ENCODE data around the gene SIRT6.
"Not testable (repeated sequence)": the region's sequence is repeated elsewhere in the genome, so short reads cannot be mapped to it uniquely, and the experiment has no call there.

The SIRT6 gene

DNA sequence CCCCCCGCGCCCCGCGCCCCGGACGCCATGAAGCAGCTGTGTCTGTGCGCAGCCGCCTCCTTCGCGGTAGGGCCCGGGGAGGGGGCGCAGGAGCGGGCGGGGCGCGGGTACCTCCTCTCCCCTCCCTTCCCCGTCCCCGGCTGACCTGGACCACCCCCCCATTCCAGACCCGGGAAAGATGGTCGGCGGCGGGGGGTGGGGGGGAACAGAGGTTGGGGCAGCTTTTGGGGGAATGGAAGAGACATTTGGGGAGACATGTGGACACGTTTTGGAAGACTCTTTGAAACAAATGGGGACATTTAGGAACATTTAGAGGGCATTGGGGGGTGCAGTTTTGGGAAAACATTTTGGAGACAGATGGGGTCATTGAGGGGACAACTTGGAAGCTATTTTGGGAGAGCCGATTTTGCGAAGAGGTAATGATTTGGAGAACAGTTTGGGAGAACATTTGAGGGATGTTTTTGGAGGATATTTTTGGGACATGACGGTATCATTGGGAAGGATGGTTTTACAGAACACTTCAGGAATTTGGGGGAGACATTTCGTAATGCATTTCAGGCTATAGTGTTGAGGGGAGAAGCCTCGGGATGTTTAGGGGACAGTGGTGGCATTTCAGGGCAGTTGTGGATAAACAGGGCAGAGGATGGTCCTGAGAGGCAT is 16.2 kb upstream of the SIRT6 start:
- no peak for DNase-seq

DNA sequence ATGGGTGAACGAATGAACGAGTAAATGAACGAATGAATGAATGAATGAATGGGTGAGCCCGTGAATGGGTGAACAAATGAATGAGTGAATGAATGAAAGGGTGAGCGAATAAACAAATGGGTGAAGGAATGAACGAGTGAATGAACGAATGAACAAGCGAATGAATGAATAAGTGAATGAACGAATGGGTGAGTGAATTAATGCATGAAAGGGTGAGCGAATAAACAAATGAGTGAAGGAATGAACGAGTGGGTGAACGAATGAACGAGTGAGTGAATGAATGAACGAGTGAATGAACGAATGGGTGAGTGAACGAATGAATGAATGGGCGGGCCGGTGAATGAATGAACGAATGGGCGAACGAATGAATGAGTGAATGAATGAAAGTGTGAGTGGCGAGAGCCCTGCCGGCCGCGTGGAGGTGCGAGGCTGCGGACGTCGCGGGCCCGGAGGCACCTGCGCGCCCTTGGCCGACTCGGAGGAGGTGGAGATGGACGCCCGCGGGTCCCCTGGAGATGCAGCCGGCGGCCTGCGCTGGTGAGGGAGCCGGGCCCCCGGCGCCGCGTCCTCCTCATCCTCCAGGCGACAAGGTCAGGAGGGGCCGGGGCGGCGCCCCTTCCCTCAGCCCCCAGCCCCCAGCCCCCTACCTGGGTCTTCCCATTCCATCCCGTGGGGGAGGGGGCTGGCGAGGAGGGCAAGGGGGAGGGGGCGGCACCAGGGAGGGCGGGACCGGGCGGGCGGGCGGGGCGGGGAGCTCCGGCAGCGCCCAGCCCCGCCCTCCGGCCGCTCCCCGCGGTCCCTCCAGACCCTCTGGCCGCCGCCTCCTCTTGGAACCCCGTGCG is 15.5 kb upstream of the SIRT6 start:
- DNase-seq = no peak

DNA sequence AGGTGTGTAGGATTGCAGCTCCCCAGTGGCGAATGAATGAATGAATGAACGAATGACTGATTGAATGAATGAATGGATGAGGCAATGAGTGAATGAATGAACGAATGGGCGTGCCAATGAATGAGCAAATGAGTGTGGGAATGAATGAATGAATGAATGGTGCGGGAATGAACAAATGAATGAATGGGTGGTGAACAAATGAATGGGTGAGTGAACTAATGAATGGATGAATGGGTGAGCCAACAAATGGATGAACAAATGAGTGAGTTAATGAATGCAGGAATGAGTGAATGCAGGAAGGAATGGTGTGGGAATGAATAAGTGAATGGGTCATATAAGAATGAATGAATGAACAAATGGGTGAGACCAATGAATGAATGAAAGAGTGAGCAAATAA is 14.9 kb upstream of the SIRT6 start:
- DNase-seq = no peak

DNA sequence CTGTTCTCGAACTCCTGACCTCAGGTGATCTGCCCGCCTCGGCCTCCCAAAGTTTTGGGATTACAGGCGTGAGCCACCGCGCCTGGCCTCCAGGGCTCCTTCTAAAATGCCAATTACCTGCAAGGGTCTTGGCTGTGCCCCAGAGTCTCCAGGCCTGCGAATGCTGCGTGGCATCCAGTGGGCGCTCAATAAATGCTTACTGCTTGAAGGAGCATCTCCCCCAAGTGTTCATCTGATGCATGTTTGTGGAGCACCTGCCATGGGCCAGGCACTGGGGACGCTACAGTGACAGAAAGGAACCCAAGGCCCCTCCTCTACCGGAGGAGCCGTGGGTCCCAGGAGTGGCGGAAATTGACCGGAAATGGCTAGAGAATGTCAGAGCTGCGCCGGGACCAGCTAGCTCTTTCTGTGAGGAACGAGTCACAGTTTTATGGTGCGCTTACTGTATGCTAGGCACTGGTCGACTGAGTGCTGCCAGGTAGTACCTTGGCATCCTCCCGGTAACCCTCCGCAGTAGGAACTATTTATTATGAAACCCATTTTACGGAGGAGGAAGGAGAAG is 14.3 kb upstream of the SIRT6 start:
- no peak for DNase-seq

DNA sequence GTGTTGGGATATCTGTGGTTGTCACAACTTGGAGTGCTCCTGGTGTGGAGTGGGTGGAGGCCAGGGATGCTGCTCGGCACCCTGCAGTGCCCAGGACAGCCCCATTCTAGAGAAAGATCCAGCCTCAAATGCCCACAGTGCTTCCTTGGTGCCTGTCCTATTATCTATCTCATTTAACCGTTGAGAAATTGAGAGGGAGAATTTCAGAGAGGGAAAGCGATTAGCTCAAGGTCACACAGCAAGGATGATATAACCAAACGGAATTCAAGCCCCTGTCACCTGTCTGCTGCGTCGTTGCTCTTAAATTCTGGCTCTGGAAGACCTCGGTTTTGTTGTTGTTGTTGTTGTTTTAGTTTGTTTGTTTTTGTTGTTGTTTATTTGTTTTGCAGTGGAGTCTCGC is 13.6 kb upstream of the SIRT6 start:
- no peak for DNase-seq

DNA sequence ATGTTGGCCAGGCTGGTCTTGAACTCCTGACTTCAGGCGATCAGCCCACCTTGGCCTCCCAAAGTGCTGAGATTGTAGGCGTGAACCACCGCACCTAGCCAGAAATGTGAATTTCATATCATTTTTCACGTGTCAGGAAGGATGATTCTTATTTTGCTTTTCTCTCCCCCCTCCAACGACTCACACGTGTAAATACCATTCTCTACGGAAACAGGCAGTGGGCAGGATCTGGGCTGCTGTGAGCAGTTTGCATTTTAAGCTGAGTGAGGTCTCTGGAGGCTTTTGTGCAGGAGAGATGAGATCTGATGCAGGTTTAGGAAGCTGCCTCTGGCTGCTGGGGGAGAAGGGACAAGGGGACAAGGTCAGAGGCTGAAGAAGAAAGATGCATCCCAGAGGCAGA is 12.0 kb upstream of the SIRT6 start:
- no peak for DNase-seq

DNA sequence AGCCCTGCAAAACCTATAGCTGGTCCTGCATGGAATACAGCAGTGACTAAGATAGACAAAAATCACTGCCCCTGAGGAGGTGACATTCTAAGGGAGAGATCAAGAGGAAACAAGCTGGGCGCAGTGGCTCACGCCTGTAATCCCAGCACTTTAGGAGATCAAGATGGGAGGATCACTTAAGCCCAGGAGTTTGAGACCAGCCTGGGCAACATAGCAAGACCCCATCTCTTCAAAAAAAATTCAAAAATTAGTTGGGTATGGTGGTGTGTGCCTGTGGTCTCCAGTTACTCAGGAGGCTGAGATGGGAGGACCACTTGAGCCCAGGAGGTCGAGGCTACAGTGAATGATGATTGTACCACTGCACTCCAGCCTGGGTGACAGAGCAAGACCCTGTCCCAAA is 10.2 kb upstream of the SIRT6 start:
- DNase-seq = not testable (repeated sequence)

DNA sequence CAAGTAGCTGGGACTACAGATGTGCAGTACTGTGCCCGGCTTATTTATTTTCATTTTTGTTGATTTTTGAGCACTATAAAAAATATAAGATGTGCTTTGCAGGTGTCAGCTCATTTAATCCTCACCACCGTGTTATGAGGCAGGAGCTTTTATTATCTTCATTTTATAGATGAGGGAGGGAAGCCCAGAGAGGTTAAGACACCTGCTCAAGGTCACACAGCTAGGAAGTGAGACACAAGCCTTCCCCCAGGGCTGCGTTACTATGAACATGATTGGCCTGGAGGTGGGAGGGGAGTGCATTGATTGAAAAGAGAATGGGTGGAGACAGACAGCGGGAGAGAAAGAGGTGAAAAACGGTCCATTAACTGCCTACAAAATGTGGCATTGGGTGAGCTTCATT is 7.3 kb upstream of the SIRT6 start:
- DNase-seq = no peak

DNA sequence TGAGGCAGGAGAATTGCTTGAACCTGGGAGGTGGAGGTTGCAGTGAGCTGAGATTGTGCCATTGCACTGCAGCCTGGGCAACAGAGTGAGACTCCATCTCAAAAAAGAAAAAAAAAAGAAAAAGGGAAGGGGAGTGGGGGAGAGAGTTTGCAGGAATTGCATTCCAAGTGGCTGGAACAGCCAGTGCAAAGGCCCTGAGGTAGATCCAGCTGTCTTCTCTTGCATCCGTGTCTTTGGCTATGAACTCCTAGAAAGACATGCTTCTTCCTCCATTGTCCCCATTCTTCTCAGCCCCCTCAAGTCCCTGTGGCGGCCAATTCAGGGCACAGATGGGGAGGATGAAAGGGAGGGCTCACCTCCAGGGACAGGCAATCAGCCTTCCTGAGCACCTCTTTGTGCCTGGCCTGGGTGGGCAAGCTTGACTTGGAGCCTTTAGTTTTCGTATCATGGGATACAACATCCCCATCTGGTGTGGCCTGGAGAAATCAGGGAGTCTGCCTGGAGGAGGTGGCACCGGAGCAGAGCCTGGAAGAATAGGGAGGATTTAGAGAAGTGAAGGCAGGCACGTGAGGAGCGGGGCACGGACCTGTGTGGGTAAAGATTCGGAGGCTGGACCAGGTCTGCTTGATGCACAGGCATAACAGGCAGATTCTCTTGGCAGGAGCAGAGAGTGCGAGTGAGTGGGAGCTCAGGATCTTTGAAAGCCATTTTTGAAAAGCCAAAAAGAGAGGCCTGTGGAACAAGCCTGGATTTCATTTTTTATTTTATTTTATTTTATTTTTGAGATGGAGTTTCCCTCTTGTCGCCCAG is 5.2 kb upstream of the SIRT6 start:
- DNase-seq = no peak

DNA sequence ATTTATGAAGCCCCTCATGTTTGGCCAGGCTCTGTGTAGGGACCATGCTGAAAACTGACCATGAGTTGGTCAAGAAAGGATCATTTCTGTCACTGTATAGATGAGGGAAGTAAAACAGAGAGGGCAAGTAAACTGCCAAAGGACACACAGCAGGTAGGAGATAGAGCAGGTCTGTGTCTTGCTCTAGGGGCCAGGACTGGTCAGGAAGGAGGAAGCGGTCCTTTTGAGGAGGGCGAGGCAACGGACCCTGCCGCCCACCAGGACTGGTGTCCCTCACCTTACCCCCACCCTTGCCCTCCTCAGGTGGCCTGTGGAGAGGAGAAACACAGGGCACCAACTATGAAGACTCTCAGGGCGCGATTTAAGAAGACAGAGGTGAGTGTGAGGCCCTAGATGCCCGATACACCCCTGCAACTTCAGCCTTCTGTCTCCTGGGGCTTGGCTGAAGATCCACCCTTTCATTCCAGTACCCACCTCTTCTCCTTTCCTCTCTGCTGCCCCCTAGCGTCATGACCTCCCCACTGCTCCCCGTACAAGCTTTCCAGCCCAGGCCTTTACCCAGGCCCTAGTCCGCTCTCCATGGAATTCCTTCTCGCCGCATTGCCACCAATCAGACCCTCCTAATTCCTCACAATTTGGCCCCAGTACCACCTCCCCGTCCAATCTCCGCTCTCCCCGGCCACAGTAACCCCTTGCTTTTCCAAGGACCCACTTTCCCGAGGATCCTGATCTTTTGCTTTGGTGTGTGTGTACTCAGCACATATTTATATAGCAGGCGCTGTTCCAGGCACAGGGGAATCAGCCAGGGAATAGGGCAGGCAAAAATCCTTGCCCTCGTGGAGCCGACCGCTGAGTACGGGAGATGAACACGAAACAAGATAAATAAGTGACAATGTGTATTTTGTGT is 4.0 kb upstream of the SIRT6 start:
- DNase-seq = peak; percentile 62

DNA sequence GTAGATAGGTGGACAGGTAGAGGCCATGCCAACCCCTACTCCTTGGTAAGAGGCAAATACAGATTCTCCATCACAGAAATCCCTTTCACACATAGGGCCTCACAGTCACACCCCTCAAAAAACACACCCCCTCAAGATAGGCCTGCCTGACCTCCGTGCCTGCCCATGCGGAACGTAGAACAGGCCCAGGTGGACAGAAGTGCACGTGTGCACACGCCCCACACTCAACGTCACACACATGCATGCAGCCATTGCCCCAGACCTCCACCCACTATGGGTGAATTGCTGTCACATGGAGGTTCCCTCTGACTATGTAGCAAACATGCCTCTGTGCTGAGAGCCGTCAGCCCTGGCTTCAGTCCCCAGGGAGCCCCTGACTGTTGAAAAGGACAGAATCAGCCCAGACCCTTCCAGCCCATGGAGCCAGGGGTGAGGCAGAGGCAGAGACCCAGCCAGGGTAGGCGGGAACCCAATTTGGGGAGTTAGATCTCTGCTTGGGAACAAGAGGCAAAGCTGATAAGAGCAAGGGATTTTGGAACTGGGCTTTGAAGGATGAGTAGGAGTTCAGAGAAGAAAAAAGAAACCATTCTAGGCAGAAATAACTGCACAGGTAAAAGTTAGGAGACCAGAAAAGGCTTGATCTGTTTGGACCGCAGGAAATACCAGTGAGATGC is 3.2 kb upstream of the SIRT6 start:
- no peak for DNase-seq

DNA sequence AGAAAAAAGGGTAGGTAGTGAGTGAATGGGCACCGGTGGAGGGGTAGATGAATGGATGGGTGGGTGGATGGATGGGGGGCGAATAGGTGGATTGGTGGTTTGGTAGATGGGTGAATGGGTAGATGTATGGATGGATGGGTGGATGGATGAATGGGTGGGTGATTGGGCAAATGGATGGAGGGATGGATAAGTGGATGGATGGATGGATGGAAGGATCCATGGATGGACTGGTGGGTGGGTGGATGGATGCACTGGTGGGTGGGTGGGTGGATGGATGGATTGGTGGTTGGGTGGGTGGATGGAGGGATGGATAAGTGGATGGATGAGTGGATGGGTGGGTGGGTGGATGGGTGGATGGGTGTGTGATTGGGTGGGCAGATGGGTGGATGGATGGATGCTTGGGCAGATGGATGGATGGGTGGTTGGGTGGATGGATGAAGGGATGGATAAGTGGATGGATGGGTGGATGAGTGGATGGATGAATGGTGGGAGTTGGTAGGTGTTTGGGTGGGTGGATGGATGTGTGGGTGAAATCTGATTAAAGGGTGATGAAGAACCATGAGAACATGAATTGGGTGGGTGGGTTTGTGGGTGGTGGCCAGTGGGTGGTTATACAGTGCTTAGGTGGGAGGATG is 2.5 kb upstream of the SIRT6 start:
- DNase-seq = no peak

DNA sequence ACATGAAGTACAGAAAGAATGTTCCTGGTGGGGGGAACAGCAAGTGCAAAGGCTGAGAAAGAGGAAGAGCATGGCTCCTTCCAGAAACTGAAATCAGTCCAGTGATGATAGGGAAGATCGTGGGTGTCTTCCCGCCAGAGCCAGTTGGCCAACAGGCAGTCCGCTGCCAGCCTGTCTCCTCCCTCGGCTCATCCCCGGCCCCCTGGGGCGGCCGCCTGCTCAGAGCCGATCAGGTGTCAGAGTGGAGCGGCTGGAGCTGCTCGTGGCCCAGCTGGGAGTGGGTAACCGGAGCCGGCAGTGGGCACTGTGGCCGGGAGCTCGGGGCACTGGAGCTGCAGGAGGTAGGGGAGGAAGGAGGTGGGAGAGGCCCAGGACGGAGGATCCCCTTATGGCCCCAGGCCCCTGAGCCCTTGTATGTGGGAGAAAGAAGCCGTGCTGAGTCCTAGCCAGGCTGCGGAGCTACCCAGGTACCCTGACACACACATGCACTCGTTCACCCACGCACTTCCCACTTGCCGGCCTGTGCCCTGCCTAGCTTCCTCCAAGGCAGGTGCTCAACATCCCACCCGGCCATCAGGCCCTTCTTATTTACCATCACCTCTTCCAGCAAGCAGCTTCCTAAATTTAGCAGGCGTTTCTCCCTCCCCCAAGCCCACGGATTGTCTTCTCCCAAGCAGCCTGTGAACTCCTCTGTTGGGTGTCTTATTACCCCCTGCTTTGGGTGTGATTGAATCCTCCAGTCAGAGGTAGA is 1.8 kb upstream of the SIRT6 start:
- no peak for DNase-seq

DNA sequence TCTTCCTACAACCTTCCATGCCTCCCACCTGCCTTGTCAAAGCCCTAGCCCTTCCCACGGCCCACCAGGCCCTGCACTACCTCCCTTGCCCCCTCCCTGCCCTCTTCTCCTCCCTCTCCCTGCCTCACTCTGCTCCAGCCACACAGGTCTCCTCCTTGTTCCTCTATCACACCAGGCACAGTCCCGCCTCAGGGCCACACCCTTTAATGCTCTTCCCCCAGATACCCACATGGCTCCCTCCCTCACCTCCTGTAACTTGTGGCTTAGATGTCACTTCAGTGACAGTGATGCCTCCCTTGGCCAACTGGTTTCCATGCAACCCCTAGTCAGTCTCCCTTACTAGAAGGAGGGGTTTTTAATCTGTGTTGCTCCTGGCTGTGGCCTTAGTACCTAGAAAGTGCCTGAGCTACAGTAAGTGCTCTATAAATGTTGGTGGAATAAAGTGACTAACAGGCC is 1.3 kb downstream of the SIRT6 start:
- DNase-seq = no peak

DNA sequence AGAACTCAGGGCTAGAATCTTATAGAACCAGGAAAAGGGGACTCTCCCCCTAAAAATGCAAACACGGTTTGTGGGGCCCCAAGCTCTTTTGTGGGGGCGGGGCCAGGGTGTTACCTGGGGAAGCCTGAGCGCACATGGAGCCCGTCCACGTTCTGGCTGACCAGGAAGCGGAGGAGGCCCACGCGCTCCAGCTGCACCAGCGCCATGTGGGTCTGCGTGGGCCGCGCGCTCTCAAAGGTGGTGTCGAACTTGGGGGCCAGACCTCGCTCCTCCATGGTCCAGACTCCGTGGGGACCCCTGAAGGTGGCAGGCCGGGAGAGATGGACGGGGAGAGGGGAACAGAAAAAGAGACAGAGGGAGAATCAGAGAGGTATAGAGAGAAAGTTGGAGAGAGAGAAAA is 3.4 kb downstream of the SIRT6 start:
- DNase-seq = no peak

DNA sequence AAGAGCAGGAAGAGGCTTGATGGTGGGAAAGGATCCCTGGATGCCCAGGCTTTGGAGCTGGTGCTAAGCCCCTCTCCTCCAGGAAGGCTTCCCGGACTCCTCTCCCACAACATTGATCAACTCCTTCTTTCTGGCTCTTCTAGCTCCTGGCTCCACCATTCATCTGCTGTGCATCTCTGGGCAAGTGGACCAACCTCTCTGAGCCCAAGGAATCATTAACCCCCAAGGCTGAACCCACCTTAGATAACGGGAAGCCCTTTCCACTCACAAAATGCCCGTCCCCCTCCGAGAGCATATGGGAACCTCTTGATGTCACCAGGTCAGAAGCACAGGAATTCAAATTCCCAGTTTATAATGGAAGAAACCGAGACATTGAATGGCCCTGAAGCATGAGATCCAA is 5.2 kb downstream of the SIRT6 start:
- no peak for DNase-seq

DNA sequence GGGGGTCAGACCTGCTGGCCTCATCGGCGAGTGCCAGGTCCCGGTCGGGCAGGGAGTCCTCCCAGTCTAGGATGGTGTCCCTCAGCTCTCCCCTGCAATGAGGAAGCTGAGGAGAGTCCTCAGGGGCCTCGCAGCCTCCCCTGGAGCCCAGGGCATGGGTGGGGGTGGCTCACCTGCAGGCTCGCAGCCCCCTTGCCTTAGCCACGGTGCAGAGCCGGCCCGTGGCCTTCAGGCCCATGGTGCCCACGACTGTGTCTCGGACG is 6.8 kb downstream of the SIRT6 start:
- DNase-seq = no peak

DNA sequence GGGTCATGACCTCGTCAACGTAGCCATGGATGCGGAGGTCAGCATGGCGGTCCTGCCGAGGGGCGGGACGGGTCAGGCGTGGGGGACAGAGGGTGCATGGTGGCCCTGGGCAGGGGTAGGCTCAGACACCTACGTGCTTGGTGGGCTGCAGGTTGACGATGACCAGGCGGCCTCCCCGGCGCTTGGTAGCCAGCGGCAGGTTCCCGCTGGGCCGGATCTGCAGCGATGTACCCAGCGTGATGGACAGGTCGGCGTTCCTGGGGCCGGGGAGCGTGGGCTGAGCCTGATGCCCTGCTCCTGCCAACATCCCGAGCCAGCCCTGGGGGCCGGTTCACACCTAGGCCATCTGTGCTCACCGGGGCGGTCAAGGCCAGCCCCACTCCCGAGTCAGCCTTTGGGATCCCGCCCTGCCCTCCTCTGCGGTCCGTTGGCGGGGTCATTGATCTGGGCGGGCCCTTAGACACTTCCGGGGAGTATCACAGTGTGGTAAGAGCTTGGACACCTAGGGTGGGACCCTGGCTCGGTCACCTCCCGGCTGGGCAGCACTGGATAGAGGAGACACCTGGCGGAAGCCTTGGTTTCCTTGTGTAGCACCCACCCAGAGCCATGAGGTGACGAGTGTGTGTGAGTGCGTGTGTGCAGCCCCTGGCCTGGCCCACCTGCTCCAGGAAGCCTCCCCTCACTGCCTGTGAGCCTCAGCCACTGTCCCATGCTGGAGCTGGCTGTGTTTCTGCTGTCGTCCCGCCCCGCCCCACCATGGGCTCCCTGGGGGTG is 7.3 kb downstream of the SIRT6 start:
- no peak for DNase-seq

DNA sequence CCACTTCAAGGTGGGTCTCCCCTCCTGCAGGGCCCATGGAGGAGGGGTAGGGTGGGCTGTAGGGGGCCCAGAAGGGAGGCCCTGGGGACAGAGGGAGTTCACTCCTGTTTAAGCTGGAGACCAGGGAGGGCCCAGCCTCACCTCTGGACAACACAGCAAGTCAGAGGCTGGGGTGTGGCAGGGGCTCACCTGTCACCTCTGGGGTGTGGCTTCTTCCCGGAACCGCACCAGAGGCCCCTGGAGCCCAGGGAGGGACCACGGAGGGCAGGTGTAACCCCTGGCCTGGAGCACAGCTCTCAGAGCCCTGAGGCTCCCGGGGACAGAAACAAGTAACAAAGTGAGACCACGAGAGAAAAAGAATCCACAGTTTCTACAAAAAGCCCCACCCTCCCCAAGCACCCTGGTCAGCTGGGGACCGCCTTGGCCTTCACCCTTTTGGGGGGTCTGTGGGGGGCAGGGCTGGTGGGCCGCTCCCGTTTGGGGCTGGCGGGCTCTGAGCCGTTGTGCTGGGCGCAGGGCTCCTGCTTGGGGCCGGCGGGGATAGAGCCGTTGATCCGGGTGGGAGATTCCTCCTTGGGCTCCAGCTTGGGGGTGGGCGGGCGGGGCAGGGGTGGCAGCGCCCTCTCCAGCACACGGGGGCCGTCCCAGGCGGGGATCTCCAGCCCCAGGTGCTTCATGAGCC is 8.0 kb downstream of the SIRT6 start:
- DNase-seq = no peak

Data from effector CD4-positive, alpha-beta T cell (primary cell).